Body of pancreas (tissue), 4 donors: ENCODE data around the gene SLC9C1.

Source experiments
- POLR2A ChIP-seq, 3 donors: fragments of 450-650 bp; IDR thresholded peaks; one replicate each; pipeline ENCODE4 v1.6.1; 2016; ENCODE audit warnings: antibody characterized with exemption in 3 of 3, mild to moderate bottlenecking in 2 of 3
- TF ChIP-seq, protein P1 (sequence below), 7 experiments: fragments of 450-650 bp in 4 of 7; fragments of 200-600 bp in 3 of 7; sonication (generic) in 3 of 7; IDR thresholded peaks; one replicate each; pipeline ENCODE4 v1.5.1; 2016 to 2019; ENCODE audit warnings: antibody characterized with exemption in 7 of 7

DNA sequence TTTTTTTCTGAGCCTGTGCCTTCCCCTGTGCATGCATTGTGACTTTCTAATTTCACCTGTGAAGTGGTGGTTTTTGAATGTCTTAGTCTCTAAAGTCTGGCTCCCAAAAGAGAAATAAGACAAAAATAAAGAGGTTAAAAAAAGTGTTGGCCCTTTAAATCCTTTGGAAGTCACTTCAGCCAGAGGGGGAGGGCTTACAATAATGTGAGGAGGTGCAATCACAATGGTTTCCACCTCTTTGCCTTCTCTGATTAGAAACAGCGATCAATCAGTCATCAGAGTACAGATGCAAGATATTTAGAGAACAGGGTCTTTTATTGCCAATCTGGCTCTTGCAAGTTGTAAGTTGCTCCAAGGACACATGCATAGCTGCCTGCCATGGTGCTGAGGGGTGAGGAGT, 96.9 kb downstream of the SLC9C1 start:
- no peak for TF ChIP-seq POLR2A (IDR thresholded peaks at IDR 0.05)
- TF ChIP-seq, protein P1, sequence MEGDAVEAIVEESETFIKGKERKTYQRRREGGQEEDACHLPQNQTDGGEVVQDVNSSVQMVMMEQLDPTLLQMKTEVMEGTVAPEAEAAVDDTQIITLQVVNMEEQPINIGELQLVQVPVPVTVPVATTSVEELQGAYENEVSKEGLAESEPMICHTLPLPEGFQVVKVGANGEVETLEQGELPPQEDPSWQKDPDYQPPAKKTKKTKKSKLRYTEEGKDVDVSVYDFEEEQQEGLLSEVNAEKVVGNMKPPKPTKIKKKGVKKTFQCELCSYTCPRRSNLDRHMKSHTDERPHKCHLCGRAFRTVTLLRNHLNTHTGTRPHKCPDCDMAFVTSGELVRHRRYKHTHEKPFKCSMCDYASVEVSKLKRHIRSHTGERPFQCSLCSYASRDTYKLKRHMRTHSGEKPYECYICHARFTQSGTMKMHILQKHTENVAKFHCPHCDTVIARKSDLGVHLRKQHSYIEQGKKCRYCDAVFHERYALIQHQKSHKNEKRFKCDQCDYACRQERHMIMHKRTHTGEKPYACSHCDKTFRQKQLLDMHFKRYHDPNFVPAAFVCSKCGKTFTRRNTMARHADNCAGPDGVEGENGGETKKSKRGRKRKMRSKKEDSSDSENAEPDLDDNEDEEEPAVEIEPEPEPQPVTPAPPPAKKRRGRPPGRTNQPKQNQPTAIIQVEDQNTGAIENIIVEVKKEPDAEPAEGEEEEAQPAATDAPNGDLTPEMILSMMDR (IDR thresholded peaks at IDR 0.05), result no peak
